Peyer's patch (tissue), 4 donors: Measurements from ENCODE around the gene METTL26. TPM values are rescaled to one million over a fixed set of nuclear protein-coding genes. Genes with fewer than 3 reads are reported as not detected.

Source experiments
- DNase-seq, 3 donors: peaks; one replicate each; pipeline ENCODE4 v3.0.0-alpha.2; 2017 to 2019
- H3K27ac ChIP-seq, 4 donors: fragments of 200-600 bp; sonication (generic); one replicate each; pipeline ENCODE4 v1.5.1; 2016 to 2019
- H3K27me3 ChIP-seq, 2 donors: fragments of 200-600 bp; sonication (generic); one replicate each; pipeline ENCODE4 v1.5.1; 2019
- H3K36me3 ChIP-seq, 3 donors: fragments of 200-600 bp; sonication (generic); one replicate each; pipeline ENCODE4 v1.5.1; 2016 to 2019
- H3K4me1 ChIP-seq, 4 donors: fragments of 200-600 bp; sonication (generic); one replicate each; pipeline ENCODE4 v1.5.1; 2016 to 2019
- H3K4me3 ChIP-seq, 4 donors: fragments of 200-600 bp; sonication (generic); 1 replicate in 3 of 4; 2 replicates in 1 of 4; pipeline ENCODE4 v1.5.1; 2016 to 2019; ENCODE audit warnings: mild to moderate bottlenecking in 1 of 4
- H3K9me3 ChIP-seq, 4 donors: fragments of 200-600 bp; sonication (generic); one replicate each; pipeline ENCODE4 v1.5.1; 2016 to 2019; ENCODE audit warnings: mild to moderate bottlenecking in 1 of 4
- POLR2A ChIP-seq, 2 donors: fragments of 450-650 bp; IDR thresholded peaks; one replicate each; pipeline ENCODE4 v1.5.1; 2017; ENCODE audit warnings: antibody characterized with exemption in 2 of 2, mild to moderate bottlenecking in 2 of 2, moderate library complexity in 2 of 2
- total RNA-seq, 4 donors: library from RNA; depleted of rRNA; stranded (reverse); fragments of >200 nt; gene quantifications; one replicate each; pipeline ENCODE4 v1.1.0, GENCODE V29; 2016
- TF ChIP-seq, protein P1 (sequence below), 6 experiments: fragments of 450-650 bp in 4 of 6; fragments of 200-600 bp in 2 of 6; sonication (generic) in 1 of 6; IDR thresholded peaks; one replicate each; pipeline ENCODE4 v1.5.1; 2017 to 2019; ENCODE audit warnings: antibody characterized with exemption in 6 of 6, mild to moderate bottlenecking in 3 of 6, moderate library complexity in 1 of 6

The METTL26 gene
- total RNA-seq, 4 donors from 2014 or later = 44.5 to 153 (median 60.2) TPM

DNA sequence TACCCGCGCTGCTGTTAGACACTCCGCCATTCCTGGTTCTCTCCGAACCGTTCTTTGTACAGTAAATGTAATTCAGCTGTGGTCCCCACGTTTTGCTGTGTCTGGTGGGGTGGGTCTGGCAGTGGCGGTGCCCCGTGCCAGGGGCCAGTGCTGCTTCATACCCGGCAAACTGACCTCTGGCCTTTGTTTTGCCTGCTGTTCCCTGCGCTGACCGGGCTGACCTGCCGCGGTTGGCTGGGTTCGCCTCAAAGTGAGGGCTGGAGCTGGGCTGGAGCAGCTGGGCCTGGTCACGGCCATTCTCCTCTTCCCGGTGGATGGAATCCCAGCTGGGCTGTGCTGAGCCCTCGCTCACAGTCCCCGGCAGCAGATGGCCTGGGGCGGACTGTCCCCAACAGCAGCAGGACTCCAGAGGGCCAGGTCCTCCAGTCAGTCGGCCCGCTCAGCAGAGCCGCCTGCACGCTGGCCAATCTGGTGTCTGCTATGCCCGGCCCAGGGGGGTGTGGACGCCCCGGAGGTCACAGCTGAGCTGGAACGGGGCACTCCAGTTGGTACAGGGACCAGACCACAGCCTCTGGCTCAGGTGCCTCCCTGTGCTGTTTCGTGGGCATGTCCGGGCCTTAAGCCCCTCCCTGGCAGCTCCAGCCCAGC is 6.8 kb downstream of the METTL26 start:
- H3K4me1 ChIP-seq = peaks cover 0 to 20% (median 4%) of the 10 kb centered on the region in 4 donors
- TF ChIP-seq POLR2A (IDR thresholded peaks at IDR 0.05) = no peak
- TF ChIP-seq, protein P1, sequence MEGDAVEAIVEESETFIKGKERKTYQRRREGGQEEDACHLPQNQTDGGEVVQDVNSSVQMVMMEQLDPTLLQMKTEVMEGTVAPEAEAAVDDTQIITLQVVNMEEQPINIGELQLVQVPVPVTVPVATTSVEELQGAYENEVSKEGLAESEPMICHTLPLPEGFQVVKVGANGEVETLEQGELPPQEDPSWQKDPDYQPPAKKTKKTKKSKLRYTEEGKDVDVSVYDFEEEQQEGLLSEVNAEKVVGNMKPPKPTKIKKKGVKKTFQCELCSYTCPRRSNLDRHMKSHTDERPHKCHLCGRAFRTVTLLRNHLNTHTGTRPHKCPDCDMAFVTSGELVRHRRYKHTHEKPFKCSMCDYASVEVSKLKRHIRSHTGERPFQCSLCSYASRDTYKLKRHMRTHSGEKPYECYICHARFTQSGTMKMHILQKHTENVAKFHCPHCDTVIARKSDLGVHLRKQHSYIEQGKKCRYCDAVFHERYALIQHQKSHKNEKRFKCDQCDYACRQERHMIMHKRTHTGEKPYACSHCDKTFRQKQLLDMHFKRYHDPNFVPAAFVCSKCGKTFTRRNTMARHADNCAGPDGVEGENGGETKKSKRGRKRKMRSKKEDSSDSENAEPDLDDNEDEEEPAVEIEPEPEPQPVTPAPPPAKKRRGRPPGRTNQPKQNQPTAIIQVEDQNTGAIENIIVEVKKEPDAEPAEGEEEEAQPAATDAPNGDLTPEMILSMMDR (IDR thresholded peaks at IDR 0.05) = no peak
- H3K27me3 ChIP-seq = no peaks in the 10 kb centered on the region
- H3K27ac ChIP-seq = no peak overlapping the region
- no peaks in the 10 kb centered on the region for H3K9me3 ChIP-seq
- no peak for DNase-seq
- H3K4me3 ChIP-seq = no peak overlapping the region
- peaks cover 0 to 57% (median 0%) of the 10 kb centered on the region in 3 donors for H3K36me3 ChIP-seq

DNA sequence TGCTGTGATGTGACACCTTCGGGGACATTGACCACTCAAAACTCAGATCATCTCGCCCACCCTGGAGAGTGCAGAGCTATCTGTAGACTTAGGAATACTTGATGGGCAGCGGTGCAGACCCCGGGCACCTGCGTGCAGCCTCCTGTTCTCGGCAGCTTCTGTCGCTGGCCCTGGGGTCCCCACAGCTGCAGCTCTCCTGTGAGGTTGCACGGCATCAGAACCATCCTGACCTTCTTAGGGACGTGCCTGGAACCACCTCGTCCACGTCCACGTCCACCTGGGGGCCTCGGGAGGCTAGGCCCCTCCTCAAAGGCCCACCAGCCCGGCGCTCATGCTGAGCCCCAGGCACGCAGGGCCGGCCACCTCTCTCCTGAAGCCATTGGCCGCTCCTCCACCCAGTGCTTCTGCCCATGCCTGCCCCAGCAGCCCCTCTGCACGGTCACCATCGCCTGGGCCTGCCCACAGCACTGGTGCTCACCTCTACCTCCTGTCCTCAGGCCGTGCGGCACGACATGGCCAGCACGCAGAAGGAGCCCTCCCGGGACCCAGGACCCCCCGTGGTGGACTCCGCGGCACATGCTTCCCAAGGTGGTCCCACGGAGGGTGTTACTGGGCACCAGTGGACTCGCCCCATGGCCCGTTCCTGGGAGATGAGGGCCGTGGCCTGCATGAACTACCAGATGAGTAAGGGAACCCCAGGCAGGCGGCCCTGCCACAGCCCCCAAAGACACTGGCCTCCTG is 7.6 kb downstream of the METTL26 start:
- no peak for TF ChIP-seq POLR2A (IDR thresholded peaks at IDR 0.05)
- TF ChIP-seq, protein P1 (IDR thresholded peaks at IDR 0.05) = no peak
- Histone ChIP-seq H3K36me3 (peaks cover 0 to 49% (median 0%) of the 10 kb centered on the region in 3 donors), H3K27me3 (no peaks in the 10 kb centered on the region), H3K4me1 (peaks cover 0 to 20% (median 4%) of the 10 kb centered on the region in 4 donors), H3K27ac (no peak overlapping the region), H3K4me3 (no peak overlapping the region), H3K9me3 (no peaks in the 10 kb centered on the region)
- DNase-seq = no peak

DNA sequence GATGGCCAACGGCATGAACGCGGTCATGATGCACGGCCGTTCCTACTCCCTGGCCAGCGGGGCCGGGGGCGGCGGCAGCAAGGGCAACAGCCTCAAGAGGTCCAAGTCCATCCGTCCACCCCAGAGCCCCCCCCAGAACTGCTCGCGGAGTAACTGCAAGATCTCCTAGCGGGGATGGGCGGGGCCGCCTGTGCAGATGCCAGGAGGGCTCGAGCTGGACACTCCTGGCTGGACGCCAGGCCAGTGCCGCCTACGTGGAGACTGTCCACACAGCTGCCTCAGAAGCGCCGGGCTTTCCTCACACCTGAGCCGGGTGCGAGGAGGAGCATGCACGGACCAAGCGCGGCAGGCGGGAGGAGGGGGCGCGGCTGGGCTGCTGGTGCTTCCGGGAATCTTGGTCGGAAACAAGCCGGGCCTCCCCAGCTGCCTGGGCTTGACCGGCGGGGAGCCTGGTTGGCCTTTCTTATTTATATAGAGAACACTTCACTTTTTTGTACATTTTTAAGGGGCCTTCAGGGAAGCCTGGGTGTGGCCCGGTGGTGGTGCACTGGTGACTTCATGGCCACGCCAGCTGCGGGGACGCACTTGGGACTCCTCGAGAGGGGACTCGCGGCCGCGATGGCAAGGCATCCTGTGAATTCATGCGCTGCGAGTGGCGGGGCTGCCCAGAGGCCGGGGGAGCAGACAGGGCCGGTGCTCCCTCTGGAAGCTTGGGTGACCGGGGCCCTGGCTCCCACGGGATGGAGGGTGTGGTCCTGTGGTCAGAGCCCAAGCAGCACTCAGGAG is 8.5 kb downstream of the METTL26 start:
- no peak overlapping the region for H3K27ac ChIP-seq
- no peak overlapping the region for H3K4me3 ChIP-seq
- TF ChIP-seq, protein P1 (IDR thresholded peaks at IDR 0.05) = no peak
- TF ChIP-seq POLR2A (IDR thresholded peaks at IDR 0.05) = no peak

DNA sequence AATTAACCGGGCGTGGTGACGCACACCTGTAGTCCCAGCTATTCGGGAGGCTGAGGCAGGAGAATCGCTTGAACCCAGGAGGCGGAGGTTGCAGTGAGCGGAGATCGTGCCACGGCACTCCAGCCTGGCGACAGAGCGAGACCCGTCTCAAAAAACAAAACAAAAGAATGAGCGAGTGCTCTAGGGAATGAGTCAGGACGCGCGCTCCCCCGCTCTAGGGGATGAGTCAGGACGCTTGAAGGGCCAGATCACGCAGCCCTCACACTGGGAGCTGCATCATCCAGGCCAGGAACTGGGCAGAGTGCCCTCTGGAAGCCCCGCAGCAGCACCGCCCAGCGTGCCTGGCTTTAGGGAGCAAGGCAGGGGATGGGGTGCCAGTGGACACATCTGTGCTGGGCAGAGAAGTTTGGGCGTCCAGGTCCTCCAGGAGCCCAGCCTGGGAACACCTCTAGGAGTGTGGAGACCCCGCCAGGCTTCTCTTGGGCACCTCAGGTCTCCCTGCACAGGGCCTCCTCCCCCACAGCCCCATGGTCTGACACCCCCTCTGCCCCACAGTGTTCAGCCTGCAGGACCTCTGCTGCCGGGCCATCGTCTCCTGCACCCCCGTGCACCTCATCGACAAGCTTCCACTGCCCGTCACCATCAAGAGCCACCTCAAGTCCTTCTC is 9.2 kb downstream of the METTL26 start:
- H3K27ac ChIP-seq = no peak overlapping the region
- no peak overlapping the region for H3K4me3 ChIP-seq
- TF ChIP-seq POLR2A (IDR thresholded peaks at IDR 0.05) = no peak
- TF ChIP-seq, protein P1 (IDR thresholded peaks at IDR 0.05) = no peak
- H3K36me3 ChIP-seq = peaks cover 0 to 44% (median 0%) of the 10 kb centered on the region in 3 donors
- H3K9me3 ChIP-seq = no peaks in the 10 kb centered on the region
- H3K27me3 ChIP-seq = no peaks in the 10 kb centered on the region
- no peak for DNase-seq
- H3K4me1 ChIP-seq = peaks cover 0 to 20% (median 4%) of the 10 kb centered on the region in 4 donors

More for the DNA sequence above, 8.5 kb downstream of the METTL26 start:
- Histone ChIP-seq H3K36me3 (peaks cover 0 to 44% (median 0%) of the 10 kb centered on the region in 3 donors), H3K9me3 (no peaks in the 10 kb centered on the region), H3K27me3 (no peaks in the 10 kb centered on the region), H3K4me1 (peaks cover 0 to 20% (median 4%) of the 10 kb centered on the region in 4 donors)
- DNase-seq = no peak
